SK-N-SH (cell line): Measurements from ENCODE around the gene TEX44. TPM values are rescaled to one million over a fixed set of nuclear protein-coding genes. Genes with fewer than 3 reads are reported as not detected.

Source experiments
- CTCF ChIA-PET: fragments of 300-600, 350-600 bp; formaldehyde crosslinking; extraction: SDS; loops from one replicate; lab custom pipeline; 2021; lab: Yijun Ruan, JAX
- POLR2A ChIA-PET: fragments of 350-600 bp; sonication (Branson Sonifier 250); formaldehyde crosslinking; extraction: SDS; loops from one replicate; lab custom pipeline; 2020; ENCODE audit warnings: antibody characterized with exemption, inconsistent platforms; lab: Yijun Ruan, JAX
- DNase-seq: peaks from one replicate; pipeline ENCODE4 v3.0.0; 2012
- H2AFZ ChIP-seq: fragments of 200-600 bp; sonication (generic); 2 replicates; pipeline ENCODE4 v1.8.1; 2016; ENCODE audit warnings: antibody characterized with exemption, mild to moderate bottlenecking, low read depth
- H3F3A ChIP-seq: fragments of 200-600 bp; sonication (generic); replicated peaks from 2 replicates; pipeline ENCODE3; 2016; ENCODE audit warnings: antibody characterized with exemption, mild to moderate bottlenecking; ENCODE audit not compliant: insufficient read depth
- H3K27ac ChIP-seq, 2 experiments: fragments of 200-500 bp in 1 of 2; fragments of 200-600 bp in 1 of 2; sonication (Bioruptor generic) in 1 of 2; sonication (generic), shearing (Covaris generic) in 1 of 2; 2 replicates each; pipeline versions ENCODE4 v1.5.1 to v1.6.1; 2014 to 2016; ENCODE audit warnings: low read depth in 2 of 2, inconsistent platforms in 1 of 2, low read length in 1 of 2, mild to moderate bottlenecking in 1 of 2, mixed read lengths in 1 of 2
- H3K27me3 ChIP-seq: fragments of 200-600 bp; sonication (generic), shearing (Covaris generic); 2 replicates; pipeline ENCODE4 v1.6.1; 2016; ENCODE audit warnings: mixed run types; ENCODE audit not compliant: insufficient read depth
- H3K36me3 ChIP-seq, 2 experiments: fragments of 200-500 bp in 1 of 2; fragments of 200-600 bp in 1 of 2; sonication (Bioruptor generic) in 1 of 2; sonication (generic) in 1 of 2; replicated peaks in 1 of 2; 2 replicates each; pipeline versions ENCODE3 to v1.5.1; 2014 to 2016; ENCODE audit warnings: low read length in 1 of 2, mild to moderate bottlenecking in 1 of 2; ENCODE audit not compliant: insufficient read depth in 2 of 2, control insufficient read depth in 1 of 2
- H3K4me1 ChIP-seq, 2 experiments: fragments of 200-500 bp in 1 of 2; fragments of 200-600 bp in 1 of 2; sonication (Bioruptor generic) in 1 of 2; sonication (generic), shearing (Covaris generic) in 1 of 2; 2 replicates each; pipeline versions ENCODE4 v1.5.1 to v1.6.1; 2014 to 2016; ENCODE audit warnings: low read depth in 1 of 2, low read length in 1 of 2, mixed run types in 1 of 2; ENCODE audit not compliant: insufficient read depth in 2 of 2, control insufficient read depth in 1 of 2
- H3K4me2 ChIP-seq: fragments of 200-600 bp; sonication (generic), shearing (Covaris generic); 2 replicates; pipeline ENCODE4 v1.6.1; 2017; ENCODE audit warnings: mixed run types
- H3K4me3 ChIP-seq, 2 experiments: fragments of 200-500 bp in 1 of 2; fragments of 200-600 bp in 1 of 2; sonication (Bioruptor generic) in 1 of 2; sonication (generic), shearing (Covaris generic) in 1 of 2; 2 replicates each; pipeline versions ENCODE4 v1.5.1 to v1.8.1; 2014 to 2016; ENCODE audit warnings: low read depth in 2 of 2, inconsistent platforms in 1 of 2, low read length in 1 of 2, mild to moderate bottlenecking in 1 of 2, mixed read lengths in 1 of 2, moderate library complexity in 1 of 2
- H3K79me2 ChIP-seq: fragments of 200-600 bp; sonication (generic); 2 replicates; pipeline ENCODE4 v1.8.1; 2017; ENCODE audit warnings: mild to moderate bottlenecking; ENCODE audit not compliant: insufficient read depth
- H3K9ac ChIP-seq: fragments of 200-600 bp; sonication (generic); 2 replicates; pipeline ENCODE4 v1.6.1; 2017; ENCODE audit warnings: mixed run types
- H3K9me2 ChIP-seq: fragments of 200-600 bp; sonication (generic); 2 replicates; pipeline ENCODE4 v1.6.1; 2017; ENCODE audit warnings: mixed run types
- H3K9me3 ChIP-seq: fragments of 200-600 bp; sonication (generic); 2 replicates; pipeline ENCODE4 v1.6.1; 2017; ENCODE audit warnings: mixed run types, mild to moderate bottlenecking, moderate library complexity
- H4K20me1 ChIP-seq: fragments of 200-600 bp; sonication (generic); 2 replicates; pipeline ENCODE4 v1.6.1; 2017; ENCODE audit warnings: mild to moderate bottlenecking, mixed run types; ENCODE audit not compliant: insufficient read depth
- EP300 ChIP-seq, 2 experiments: IDR thresholded peaks; 2 replicates each; pipeline versions ENCODE4 v1.4.0 to v1.6.1; 2012; ENCODE audit warnings: borderline replicate concordance in 1 of 2, low read depth in 1 of 2, low read length in 1 of 2
- FOSL2 ChIP-seq: IDR thresholded peaks from 2 replicates; pipeline ENCODE4 v1.4.0; 2012; ENCODE audit warnings: low read depth, mild to moderate bottlenecking, moderate library complexity, borderline replicate concordance
- FOXJ3 ChIP-seq: sonication (generic); formaldehyde crosslinking; IDR thresholded peaks from 2 replicates; pipeline ENCODE4 v1.5.1; 2020; ENCODE audit warnings: mild to moderate bottlenecking, missing genetic modification reagents
- GABPA ChIP-seq: IDR thresholded peaks from 2 replicates; pipeline ENCODE4 v1.4.0; 2012; ENCODE audit warnings: low read depth, mild to moderate bottlenecking
- MXI1 ChIP-seq: IDR thresholded peaks from 2 replicates; pipeline ENCODE4 v1.6.1; 2012; ENCODE audit warnings: mild to moderate bottlenecking, low read depth, low read length, improper control_type of control experiment
- RCOR1 ChIP-seq: fragments of 150-350 bp; IDR thresholded peaks from 2 replicates; pipeline ENCODE4 v1.6.1; 2017; ENCODE audit warnings: antibody characterized with exemption, low read length
- SIN3A ChIP-seq: IDR thresholded peaks from 2 replicates; pipeline ENCODE4 v1.6.1; 2012; ENCODE audit warnings: low read depth, mild to moderate bottlenecking, low read length, moderate library complexity, borderline replicate concordance
- TEAD4 ChIP-seq: IDR thresholded peaks from 2 replicates; pipeline ENCODE4 v1.4.0; 2012; ENCODE audit warnings: mild to moderate bottlenecking, borderline replicate concordance; ENCODE audit not compliant: insufficient read depth
- WGBS: methylation state at CpG from one replicate; pipeline ENCODE4 v1.1.6; 2017; ENCODE audit warnings: low lambda C conversion rate; 5-methylcytosine and 5-hydroxymethylcytosine counted together
- polyA plus RNA-seq, 3 experiments: library from polyadenylated mRNA; depleted of rRNA; stranded (reverse); fragments of >200 nt; gene quantifications; 2 replicates each; pipeline ENCODE4 v1.2.3, GENCODE V29; 2012
- TF ChIP-seq, protein P1 (sequence below): fragments of 150-350 bp; IDR thresholded peaks from 2 replicates; pipeline ENCODE4 v1.6.1; 2017; ENCODE audit warnings: antibody characterized with exemption, low read length, low read depth, borderline replicate concordance

The TEX44 gene
- polyA plus RNA-seq, 1 of the 3 experiments (the other 2 are of a cell fraction), result not detected

DNA sequence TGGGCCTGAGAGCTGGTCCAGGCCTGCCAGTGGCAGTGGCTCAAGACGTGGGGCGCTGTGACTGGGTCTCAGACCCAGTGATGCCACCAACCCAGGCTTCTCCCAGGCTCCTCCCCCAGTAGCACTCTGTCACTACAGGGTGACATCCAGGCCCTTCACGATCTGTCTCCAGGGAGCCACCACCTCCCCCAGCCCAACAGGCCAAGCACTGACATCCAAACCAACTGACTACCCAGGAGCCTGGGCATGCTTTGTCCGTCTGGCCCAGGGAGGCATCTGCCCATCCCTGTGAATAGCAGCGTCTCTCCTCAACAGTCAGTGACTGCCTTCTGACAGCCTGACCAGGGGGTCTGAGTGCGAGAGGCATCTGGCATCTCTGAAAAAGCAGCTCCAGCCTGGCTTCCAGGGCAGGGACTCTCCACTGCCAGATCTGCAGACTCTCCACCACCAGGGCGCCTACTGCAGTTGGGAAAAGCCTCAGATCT is 13.0 kb downstream of the TEX44 start:
- H3K79me2 ChIP-seq, result no peaks in the 10 kb centered on the region
- peak overlapping the region; percentile 96; a peak in 3 of 4 replicates for H3K27ac ChIP-seq
- no peak overlapping the region for H3K4me3 ChIP-seq
- no peaks in the 10 kb centered on the region for H3K9me3 ChIP-seq
- no peak overlapping the region for H2AFZ ChIP-seq
- H3K4me1 ChIP-seq, result peaks cover 10 to 28% of the 10 kb centered on the region in 2 experiments
- H4K20me1 ChIP-seq, result no peaks in the 10 kb centered on the region
- no peaks in the 10 kb centered on the region for H3K36me3 ChIP-seq
- H3K9ac ChIP-seq, result no peak overlapping the region; the same call in 1 of the 2 replicates
- no peak for TF ChIP-seq FOXJ3 (CRISPR knock-in tag)
- TF ChIP-seq, protein P1, sequence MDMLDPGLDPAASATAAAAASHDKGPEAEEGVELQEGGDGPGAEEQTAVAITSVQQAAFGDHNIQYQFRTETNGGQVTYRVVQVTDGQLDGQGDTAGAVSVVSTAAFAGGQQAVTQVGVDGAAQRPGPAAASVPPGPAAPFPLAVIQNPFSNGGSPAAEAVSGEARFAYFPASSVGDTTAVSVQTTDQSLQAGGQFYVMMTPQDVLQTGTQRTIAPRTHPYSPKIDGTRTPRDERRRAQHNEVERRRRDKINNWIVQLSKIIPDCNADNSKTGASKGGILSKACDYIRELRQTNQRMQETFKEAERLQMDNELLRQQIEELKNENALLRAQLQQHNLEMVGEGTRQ, result no peak
- no peak for TF ChIP-seq SIN3A
- TF ChIP-seq MXI1, result no peak
- TF ChIP-seq FOSL2, result no peak
- no peak for TF ChIP-seq TEAD4
- ChIA-PET POLR2A (interaction anchor here (1.0 to 3.3 kb wide), 5 partner anchors 8 to 141 kb away, joined by 3 to 15 read pairs (median 5); partner anchors contain the start of gene NCL), CTCF (interaction anchor here (0.6 to 3.9 kb wide), 12 partner anchors 8 to 172 kb away, joined by 3 to 24 read pairs (median 4); no protein-coding TSS in a partner anchor)
- peak; percentile 33 for DNase-seq
- no peaks in the 10 kb centered on the region for H3K9me2 ChIP-seq
- WGBS, result 93% methylated on average over 4 of the region's 7 CpGs
- no peaks in the 10 kb centered on the region for H3F3A ChIP-seq
- no peaks in the 10 kb centered on the region for H3K27me3 ChIP-seq
- H3K4me2 ChIP-seq, result no peak overlapping the region

DNA sequence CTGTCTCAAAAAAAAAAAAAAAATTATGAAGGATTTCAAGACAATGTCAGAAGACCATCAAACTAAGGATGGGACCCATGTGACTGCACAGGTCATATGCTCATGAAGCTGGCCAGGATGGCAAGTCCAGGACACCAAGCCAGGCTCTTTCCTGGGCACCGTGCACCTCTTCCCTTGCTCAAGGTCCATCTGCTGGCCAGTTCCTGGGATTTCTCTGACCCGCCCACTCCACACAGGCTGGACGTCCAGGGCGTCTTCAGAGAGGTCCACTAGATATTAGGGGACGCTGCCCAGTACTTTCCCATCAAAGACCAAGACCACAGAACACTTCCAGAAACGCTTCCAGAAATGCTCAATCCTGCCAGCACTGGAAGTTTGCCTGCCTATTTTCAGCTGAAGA is 14.3 kb downstream of the TEX44 start:
- Histone ChIP-seq H3K27me3 (no peaks in the 10 kb centered on the region), H3K9me2 (no peaks in the 10 kb centered on the region), H3K4me1 (peaks cover 17 to 34% of the 10 kb centered on the region in 2 experiments), H3K9ac (no peak overlapping the region), H3K9me3 (no peaks in the 10 kb centered on the region), H3K79me2 (no peaks in the 10 kb centered on the region), H3K4me2 (no peak overlapping the region), H2AFZ (no peak overlapping the region), H4K20me1 (no peaks in the 10 kb centered on the region), H3K36me3 (no peaks in the 10 kb centered on the region), H3K27ac (no peak overlapping the region), H3K4me3 (no peak overlapping the region), H3F3A (peaks cover 2% of the 10 kb centered on the region)
- WGBS, result 88% methylated on average over 6 of the region's 6 CpGs
- DNase-seq, result no peak
- ChIA-PET CTCF (interaction anchor here (0.9 to 3.9 kb wide), 5 partner anchors 41 to 107 kb away, joined by 3 to 24 read pairs (median 4); no protein-coding TSS in a partner anchor), POLR2A (interaction anchor here (3.3 kb wide), 1 partner anchor 143 kb away, joined by 15 read pairs; the partner anchor contains the start of gene NCL)
- TF ChIP-seq EP300 (IDR thresholded peaks at IDR 0.05; ENCODE audit: borderline replicate concordance in 1 of 2, low read depth in 1 of 2, low read length in 1 of 2) (no peak), RCOR1 (no peak), GABPA (no peak)
